HepG2 (cell line): Measurements from ENCODE around the gene PTPRM. TPM values are rescaled to one million over a fixed set of nuclear protein-coding genes. Genes with fewer than 3 reads are reported as not detected.

Experiments
- ATAC-seq: fragments of 200-7000 bp; cut with Tn5 transposase; 3 replicates; pipeline ENCODE4 v1.9.1; 2020; ENCODE audit warnings: mild to moderate bottlenecking, moderate library complexity
- BruUV-seq: library from RNA; stranded (reverse); fragments of 400-500 nt; replicated peaks from 2 replicates; lab custom pipeline; 2021; lab: Mats Ljungman, UMichigan
- CTCF ChIA-PET: fragments of 300-600 bp; formaldehyde crosslinking; extraction: SDS; loops from one replicate; lab custom pipeline; 2021; ENCODE audit warnings: low total read pairs, inconsistent platforms, low intra/inter-chr PET ratio; lab: Yijun Ruan, JAX
- POLR2A ChIA-PET: fragments of 350-600 bp; sonication (Branson Sonifier 250); formaldehyde crosslinking; loops from one replicate; lab custom pipeline; 2020; ENCODE audit warnings: antibody characterized with exemption, inconsistent platforms; lab: Yijun Ruan, JAX
- DNase-seq: peaks from one replicate; pipeline ENCODE4 v3.0.0-alpha.2; 2015; ENCODE audit warnings: low spot score
- FAIRE-seq: peaks from 3 replicates; lab custom pipeline; 2011; peaks lifted over from hg19 to GRCh38; lab: Jason Lieb, UNC
- H2AFZ ChIP-seq: one replicate; pipeline ENCODE4 v1.6.1; 2011; ENCODE audit warnings: low read length, inconsistent platforms
- H3K27ac ChIP-seq: fragments of 300-600 bp; 3 replicates; pipeline ENCODE4 v1.8.0; 2011; ENCODE audit warnings: mixed run types, mild to moderate bottlenecking, mixed read lengths, low read length, inconsistent platforms; ENCODE audit not compliant: insufficient read depth; ENCODE audit errors: extremely low read length
- H3K27me3 ChIP-seq, 2 experiments: fragments of 200-600 bp in 1 of 2; 2 replicates in 1 of 2; 3 replicates in 1 of 2; pipeline versions ENCODE4 v1.6.0 to v1.8.0; 2011; ENCODE audit warnings: low read length in 2 of 2, mild to moderate bottlenecking in 2 of 2, moderate library complexity in 2 of 2, inconsistent platforms in 1 of 2; ENCODE audit not compliant: insufficient read depth in 2 of 2, control insufficient read depth in 1 of 2
- H3K36me3 ChIP-seq, 2 experiments: fragments of 200-600 bp in 1 of 2; replicated peaks in 1 of 2; 2 replicates in 1 of 2; 3 replicates in 1 of 2; pipeline versions ENCODE4 v1.5.1 to v1.8.0; 2011; ENCODE audit warnings: low read length in 2 of 2, inconsistent platforms in 1 of 2; ENCODE audit not compliant: insufficient read depth in 2 of 2, control insufficient read depth in 1 of 2
- H3K4me1 ChIP-seq: 2 replicates; pipeline ENCODE4 v1.5.1; 2012; ENCODE audit warnings: low read length, inconsistent platforms; ENCODE audit not compliant: insufficient read depth
- H3K4me2 ChIP-seq: 2 replicates; pipeline ENCODE4 v1.6.0; 2011; ENCODE audit warnings: low read depth, low read length, inconsistent platforms
- H3K4me3 ChIP-seq, 3 experiments: fragments of 200-600 bp in 1 of 3; sonication (generic), shearing (Covaris generic) in 1 of 3; replicated peaks in 1 of 3; 2 replicates each; pipeline ENCODE4 v1.5.1; 2011 to 2016; ENCODE audit warnings: low read length in 3 of 3, inconsistent platforms in 2 of 3, low read depth in 2 of 3, mild to moderate bottlenecking in 2 of 3, control low read depth in 1 of 3, mixed read lengths in 1 of 3; ENCODE audit not compliant: insufficient read depth in 1 of 3
- H3K79me2 ChIP-seq: one replicate; pipeline ENCODE4 v1.6.1; 2011; ENCODE audit warnings: low read length, inconsistent platforms; ENCODE audit not compliant: insufficient read depth
- H3K9ac ChIP-seq: 2 replicates; pipeline ENCODE4 v1.6.0; 2011; ENCODE audit warnings: mild to moderate bottlenecking, low read depth, low read length, inconsistent platforms; ENCODE audit not compliant: insufficient read depth
- H3K9me3 ChIP-seq: 2 replicates; pipeline ENCODE4 v1.5.1; 2012; ENCODE audit warnings: mild to moderate bottlenecking, low read length
- H4K20me1 ChIP-seq: 2 replicates; pipeline ENCODE4 v1.6.0; 2011; ENCODE audit warnings: inconsistent platforms, mild to moderate bottlenecking, low read length, moderate library complexity; ENCODE audit not compliant: insufficient read depth
- CCDC6 ChIP-seq: sonication (generic); formaldehyde crosslinking; IDR thresholded peaks from 2 replicates; pipeline ENCODE4 v1.8.1; 2022; ENCODE audit warnings: mild to moderate bottlenecking, missing genetic modification reagents, moderate library complexity
- MAZ ChIP-seq, 2 experiments: sonication (generic) in 1 of 2; formaldehyde crosslinking in 1 of 2; IDR thresholded peaks; 2 replicates each; pipeline versions ENCODE4 v1.5.0 to v1.6.1; 2012 to 2020; ENCODE audit warnings: low read depth in 2 of 2, mild to moderate bottlenecking in 2 of 2, borderline replicate concordance in 1 of 2, improper control_type of control experiment in 1 of 2, low read length in 1 of 2, missing genetic modification reagents in 1 of 2, moderate library complexity in 1 of 2
- REXO4 ChIP-seq: sonication (generic); formaldehyde crosslinking; IDR thresholded peaks from 2 replicates; pipeline ENCODE4 v1.8.0; 2022; ENCODE audit warnings: missing genetic modification reagents, mild to moderate bottlenecking, borderline replicate concordance
- SIX1 ChIP-seq: sonication (generic); formaldehyde crosslinking; IDR thresholded peaks from 2 replicates; pipeline ENCODE4 v1.4.0; 2020; ENCODE audit warnings: missing genetic modification reagents, borderline replicate concordance
- TOE1 ChIP-seq: sonication (generic); formaldehyde crosslinking; IDR thresholded peaks from 2 replicates; pipeline ENCODE4 v1.4.0; 2020; ENCODE audit warnings: mild to moderate bottlenecking, missing genetic modification reagents
- ZNF557 ChIP-seq: sonication (generic); formaldehyde crosslinking; IDR thresholded peaks from 2 replicates; pipeline ENCODE4 v1.4.0; 2020; ENCODE audit warnings: missing genetic modification reagents
- ZNF773 ChIP-seq: sonication (generic); formaldehyde crosslinking; IDR thresholded peaks from 2 replicates; pipeline ENCODE4 v1.4.0; 2020; ENCODE audit warnings: missing genetic modification reagents, borderline replicate concordance
- ZSCAN25 ChIP-seq: sonication (generic); formaldehyde crosslinking; IDR thresholded peaks from 2 replicates; pipeline ENCODE4 v1.8.0; 2022; ENCODE audit warnings: mild to moderate bottlenecking, missing genetic modification reagents
- WGBS: methylation state at CpG from one replicate; pipeline ENCODE4 v1.1.6; 2017; ENCODE audit warnings: low lambda C conversion rate; 5-methylcytosine and 5-hydroxymethylcytosine counted together
- in situ Hi-C: cut with HindIII; loops from 2 replicates; pipeline ENCODE4 v1.10.0; 2017; ENCODE audit warnings: low pct_unique_long_range_greater_than_20kb; ENCODE audit not compliant: extremely low pct_ligation_motif_present
- intact Hi-C: fragments of 100-400 bp; cut with micrococcal nuclease; formaldehyde crosslinking; loops from one replicate; pipeline ENCODE4 v1.10.0; 2022; ENCODE audit not compliant: unreplicated experiment
- polyA plus RNA-seq, 8 experiments: library from polyadenylated mRNA; depleted of rRNA in 3 of 8; stranded (reverse) in 7 of 8; unstranded in 1 of 8; fragments of >200 nt; fragmentation: Illumina TruSeq in 4 of 8; extraction: Trizol in 4 of 8; gene quantifications; 2 replicates each; pipeline versions ENCODE4 v1.2.1 to v1.2.3, GENCODE V29; 2011 to 2016; ENCODE audit warnings: low read depth in 4 of 8, missing spikeins in 1 of 8, mixed read lengths in 1 of 8; ENCODE audit not compliant: insufficient read depth in 1 of 8
- total RNA-seq, 5 experiments: library from RNA; depleted of rRNA; stranded (reverse); fragments of >200 nt; fragmentation: Illumina TruSeq; extraction: Trizol; gene quantifications; 2 replicates each; pipeline ENCODE4 v1.2.3, GENCODE V29; 2016; ENCODE audit warnings: low read depth in 1 of 5
- TF ChIP-seq, protein P1 (sequence below): sonication (generic); formaldehyde crosslinking; IDR thresholded peaks from 2 replicates; pipeline ENCODE4 v1.4.0; 2020; ENCODE audit warnings: missing genetic modification reagents; ENCODE audit errors: not compliant biosample characterization
- TF ChIP-seq, protein P2 (sequence below): sonication (generic); formaldehyde crosslinking; IDR thresholded peaks from 2 replicates; pipeline ENCODE4 v1.4.0; 2020; ENCODE audit warnings: missing genetic modification reagents

PTPRM gene
- total and polyA plus RNA-seq, 2 of the 13 experiments (the other 11 are each of a cell fraction or from before 2014, with no cell fraction given): 12.6 to 108 TPM

DNA sequence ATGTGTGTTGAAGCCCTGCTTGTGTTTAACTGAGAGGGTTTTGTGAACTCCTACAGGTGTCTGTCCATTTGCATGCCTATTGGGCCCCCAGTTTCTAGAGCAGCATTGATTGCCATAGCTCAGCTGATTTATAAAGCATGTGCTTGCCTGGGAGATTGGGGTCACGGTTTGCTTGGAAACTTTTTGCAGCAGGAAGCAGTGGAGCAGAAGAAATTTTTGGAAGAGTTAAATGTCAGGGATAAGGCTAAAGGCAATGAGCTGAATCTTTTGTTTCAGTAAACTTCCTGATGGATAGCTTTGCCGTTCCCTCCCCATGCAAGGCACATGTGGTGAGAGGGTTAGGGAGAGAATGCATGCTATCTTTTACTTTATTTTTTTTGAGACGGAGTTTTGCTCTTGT lies 102.2 kb downstream of the PTPRM start:
- ChIA-PET POLR2A (no interaction called here), CTCF (no interaction called here)
- TF ChIP-seq CCDC6: no peak
- no peak for TF ChIP-seq ZNF557
- no peak for TF ChIP-seq ZSCAN25 (CRISPR knock-in tag)
- TF ChIP-seq, protein P1, sequence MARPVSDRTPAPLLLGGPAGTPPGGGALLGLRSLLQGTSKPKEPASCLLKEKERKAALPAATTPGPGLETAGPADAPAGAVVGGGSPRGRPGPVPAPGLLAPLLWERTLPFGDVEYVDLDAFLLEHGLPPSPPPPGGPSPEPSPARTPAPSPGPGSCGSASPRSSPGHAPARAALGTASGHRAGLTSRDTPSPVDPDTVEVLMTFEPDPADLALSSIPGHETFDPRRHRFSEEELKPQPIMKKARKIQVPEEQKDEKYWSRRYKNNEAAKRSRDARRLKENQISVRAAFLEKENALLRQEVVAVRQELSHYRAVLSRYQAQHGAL (CRISPR knock-in tag): no peak
- no peak for TF ChIP-seq ZNF773 (CRISPR knock-in tag)
- TF ChIP-seq SIX1: no peak
- TF ChIP-seq REXO4: no peak
- TF ChIP-seq TOE1 (CRISPR knock-in tag): no peak
- TF ChIP-seq, protein P2, sequence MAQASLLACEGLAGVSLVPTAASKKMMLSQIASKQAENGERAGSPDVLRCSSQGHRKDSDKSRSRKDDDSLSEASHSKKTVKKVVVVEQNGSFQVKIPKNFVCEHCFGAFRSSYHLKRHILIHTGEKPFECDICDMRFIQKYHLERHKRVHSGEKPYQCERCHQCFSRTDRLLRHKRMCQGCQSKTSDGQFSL (CRISPR knock-in tag): no peak
- TF ChIP-seq MAZ (IDR thresholded peaks at IDR 0.05; ENCODE audit: borderline replicate concordance, low read depth, low read length): no peak
- no peak for TF ChIP-seq MAZ (CRISPR knock-in tag; IDR thresholded peaks at IDR 0.05; ENCODE audit: low read depth)
- H2AFZ ChIP-seq: no peak overlapping the region
- in situ Hi-C loops (no loop called here), intact Hi-C loops (no loop called here)
- 95% methylated on average over 3 of the region's 3 CpGs for WGBS
- H3K27ac ChIP-seq: no peak overlapping the region
- no peak overlapping the region for H3K4me2 ChIP-seq
- H3K9me3 ChIP-seq: no peaks in the 10 kb centered on the region
- H3K27me3 ChIP-seq: no peaks in the 10 kb centered on the region
- no TSS peak for BruUV-seq
- no peaks in the 10 kb centered on the region for H3K36me3 ChIP-seq
- DNase-seq (no peak), FAIRE-seq (no peak), ATAC-seq (no peak)
- no peaks in the 10 kb centered on the region for H4K20me1 ChIP-seq
- H3K4me1 ChIP-seq: peaks cover 7% of the 10 kb centered on the region; the same call in 1 of the 2 replicates
- H3K9ac ChIP-seq: no peak overlapping the region
- peaks cover 2% of the 10 kb centered on the region for H3K79me2 ChIP-seq
- H3K4me3 ChIP-seq: no peak overlapping the region
